Stomach smooth muscle (tissue), 2 donors: ENCODE results near the gene IL7R.

Experiments
- H3K27ac ChIP-seq: one replicate; pipeline ENCODE4 v1.7.0; 2013; ENCODE audit warnings: mild to moderate bottlenecking, low read length, inconsistent platforms
- H3K27me3 ChIP-seq, 2 donors: one replicate each; pipeline ENCODE4 v1.7.0; 2013; ENCODE audit warnings: low read length in 2 of 2; ENCODE audit not compliant: insufficient read depth in 2 of 2, control insufficient read depth in 1 of 2
- H3K36me3 ChIP-seq, 2 donors: one replicate each; pipeline ENCODE4 v1.7.0; 2013; ENCODE audit warnings: low read length in 2 of 2; ENCODE audit not compliant: control insufficient read depth in 2 of 2, insufficient read depth in 2 of 2
- H3K4me1 ChIP-seq: one replicate; pipeline ENCODE4 v1.7.0; 2013; ENCODE audit warnings: low read length; ENCODE audit not compliant: control insufficient read depth, insufficient read depth
- H3K4me3 ChIP-seq, 2 donors: one replicate each; pipeline ENCODE4 v1.7.0; 2013; ENCODE audit warnings: low read length in 2 of 2
- H3K9ac ChIP-seq, 2 donors: one replicate each; pipeline ENCODE4 v1.7.0; 2013; ENCODE audit warnings: low read length in 2 of 2, mild to moderate bottlenecking in 1 of 2
- H3K9me3 ChIP-seq, 2 donors: one replicate each; pipeline ENCODE4 v1.7.0; 2013; ENCODE audit warnings: low read length in 2 of 2; ENCODE audit not compliant: control insufficient read depth in 2 of 2
- donor health status: healthy.
- donor health status: Pancreatic carcinoma.

Gene IL7R

GRCh38 chr5:35876922-35877321 is 20.2 kb downstream of the IL7R start:
- H3K9me3 ChIP-seq = no peaks in the 10 kb centered on the region
- no peaks in the 10 kb centered on the region for H3K36me3 ChIP-seq
- H3K27me3 ChIP-seq = peaks cover 0 to 2% of the 10 kb centered on the region in 2 donors
- H3K27ac ChIP-seq = no peak overlapping the region
- H3K9ac ChIP-seq = no peak overlapping the region
- H3K4me1 ChIP-seq = no peaks in the 10 kb centered on the region
- H3K4me3 ChIP-seq = no peak overlapping the region

- Histone ChIP-seq H3K4me1 (no peaks in the 10 kb centered on the region), H3K4me3 (no peak overlapping the region), H3K9ac (no peak overlapping the region), H3K27ac (no peak overlapping the region), H3K27me3 (peaks cover 0 to 2% of the 10 kb centered on the region in 2 donors), H3K9me3 (no peaks in the 10 kb centered on the region), H3K36me3 (no peaks in the 10 kb centered on the region)
These were observed 21.0 kb downstream of the IL7R start for GRCh38 chr5:35877655-35878054.

- H3K36me3 ChIP-seq = no peaks in the 10 kb centered on the region
- no peak overlapping the region for H3K4me3 ChIP-seq
- H3K9ac ChIP-seq = no peak overlapping the region
- no peaks in the 10 kb centered on the region for H3K9me3 ChIP-seq
- H3K27ac ChIP-seq = no peak overlapping the region
- no peaks in the 10 kb centered on the region for H3K4me1 ChIP-seq
- peaks cover 0 to 2% of the 10 kb centered on the region in 2 donors for H3K27me3 ChIP-seq
These were observed 21.4 kb downstream of the IL7R start for GRCh38 chr5:35878079-35878478.

- Histone ChIP-seq H3K36me3 (no peaks in the 10 kb centered on the region), H3K9ac (no peak overlapping the region), H3K27ac (no peak overlapping the region), H3K4me3 (no peak overlapping the region), H3K27me3 (peaks cover 0 to 2% of the 10 kb centered on the region in 2 donors), H3K4me1 (no peaks in the 10 kb centered on the region), H3K9me3 (no peaks in the 10 kb centered on the region)
These were observed 22.4 kb downstream of the IL7R start for GRCh38 chr5:35879096-35879495.

GRCh38 chr5:35879649-35880048 is 23.0 kb downstream of the IL7R start:
- Histone ChIP-seq H3K4me3 (no peak overlapping the region), H3K9me3 (no peaks in the 10 kb centered on the region), H3K4me1 (no peaks in the 10 kb centered on the region), H3K27ac (no peak overlapping the region), H3K36me3 (no peaks in the 10 kb centered on the region), H3K27me3 (peaks cover 0 to 2% of the 10 kb centered on the region in 2 donors), H3K9ac (no peak overlapping the region)

GRCh38 chr5:35880156-35880555 is 23.5 kb downstream of the IL7R start:
- no peak overlapping the region for H3K4me3 ChIP-seq
- H3K9me3 ChIP-seq = no peaks in the 10 kb centered on the region
- H3K9ac ChIP-seq = no peak overlapping the region
- peaks cover 0 to 2% of the 10 kb centered on the region in 2 donors for H3K27me3 ChIP-seq
- no peaks in the 10 kb centered on the region for H3K4me1 ChIP-seq
- H3K27ac ChIP-seq = no peak overlapping the region
- no peaks in the 10 kb centered on the region for H3K36me3 ChIP-seq

GRCh38 chr5:35881758-35882157 is 25.1 kb downstream of the IL7R start:
- Histone ChIP-seq H3K9ac (no peak overlapping the region), H3K27me3 (no peaks in the 10 kb centered on the region), H3K4me3 (no peak overlapping the region), H3K27ac (no peak overlapping the region), H3K4me1 (no peaks in the 10 kb centered on the region), H3K9me3 (no peaks in the 10 kb centered on the region), H3K36me3 (no peaks in the 10 kb centered on the region)

GRCh38 chr5:35884191-35884769 is 27.6 kb downstream of the IL7R start:
- H3K27ac ChIP-seq = no peak overlapping the region
- no peaks in the 10 kb centered on the region for H3K4me1 ChIP-seq
- no peaks in the 10 kb centered on the region for H3K36me3 ChIP-seq
- no peak overlapping the region for H3K9ac ChIP-seq
- H3K9me3 ChIP-seq = no peaks in the 10 kb centered on the region
- no peak overlapping the region for H3K4me3 ChIP-seq
- H3K27me3 ChIP-seq = no peaks in the 10 kb centered on the region

GRCh38 chr5:35884773-35885172 is 28.1 kb downstream of the IL7R start:
- H3K27ac ChIP-seq = no peak overlapping the region
- H3K27me3 ChIP-seq = no peaks in the 10 kb centered on the region
- no peak overlapping the region for H3K9ac ChIP-seq
- H3K9me3 ChIP-seq = no peaks in the 10 kb centered on the region
- H3K4me1 ChIP-seq = no peaks in the 10 kb centered on the region
- H3K36me3 ChIP-seq = no peaks in the 10 kb centered on the region
- H3K4me3 ChIP-seq = no peak overlapping the region

GRCh38 chr5:35886381-35886780 is 29.7 kb downstream of the IL7R start:
- Histone ChIP-seq H3K9me3 (no peaks in the 10 kb centered on the region), H3K4me1 (no peaks in the 10 kb centered on the region), H3K9ac (no peak overlapping the region), H3K27ac (no peak overlapping the region), H3K27me3 (no peaks in the 10 kb centered on the region), H3K4me3 (no peak overlapping the region), H3K36me3 (no peaks in the 10 kb centered on the region)

GRCh38 chr5:35887321-35888100 is 30.8 kb downstream of the IL7R start:
- Histone ChIP-seq H3K9ac (no peak overlapping the region), H3K27me3 (no peaks in the 10 kb centered on the region), H3K4me1 (no peaks in the 10 kb centered on the region), H3K9me3 (no peaks in the 10 kb centered on the region), H3K4me3 (no peak overlapping the region), H3K36me3 (no peaks in the 10 kb centered on the region), H3K27ac (no peak overlapping the region)
